B cell (primary cell): ENCODE data around the gene HCFC2.

Experiments used
- CTCF ChIP-seq: fragments of 200-600 bp; IDR thresholded peaks from one replicate; pipeline ENCODE4 v1.8.0; 2022; ENCODE audit warnings: antibody characterized with exemption, mild to moderate bottlenecking
- EZH2 ChIP-seq: IDR thresholded peaks from 2 replicates; pipeline ENCODE4 v1.6.1; 2012; ENCODE audit warnings: borderline replicate concordance, low read depth, mild to moderate bottlenecking, moderate library complexity, low read length; ENCODE audit not compliant: insufficient read depth, poor library complexity, severe bottlenecking

DNA sequence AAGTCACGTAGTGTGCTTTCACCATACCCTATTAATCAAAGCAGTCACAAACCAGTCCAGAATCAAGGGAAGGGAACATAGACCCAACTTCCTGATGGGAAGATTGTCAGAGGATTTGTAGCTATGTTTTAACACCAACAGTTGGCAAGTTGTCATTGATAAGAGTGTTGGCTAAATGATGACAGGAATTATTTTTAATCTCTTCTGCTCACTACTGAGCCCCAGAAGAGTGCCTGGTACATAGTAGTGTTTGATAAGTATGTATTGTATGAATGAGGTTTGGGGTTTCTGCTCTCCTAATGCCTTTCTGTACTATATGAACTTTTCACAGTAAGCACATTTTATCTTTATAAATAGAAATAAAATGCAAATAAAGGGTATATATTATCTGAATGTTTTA is 14.7 kb downstream of the HCFC2 start:
- TF ChIP-seq CTCF (no peak), EZH2 (no peak)
